CD4-positive, alpha-beta T cell (primary cell): ENCODE data around the gene GPR3. TPM values are rescaled to one million over a fixed set of nuclear protein-coding genes. Genes with fewer than 3 reads are reported as not detected.

Experiments
- ATAC-seq: fragments of 200-7000 bp; cut with Tn5 transposase; one replicate; pipeline ENCODE4 v1.10.0; 2022; ENCODE audit warnings: mild to moderate bottlenecking; ENCODE audit not compliant: poor library complexity
- CTCF ChIA-PET: fragments of 350-600 bp; sonication (Branson Sonifier 250); formaldehyde crosslinking; loops from one replicate; lab custom pipeline; 2021; ENCODE audit warnings: antibody characterized with exemption, inconsistent platforms; lab: Charles Lee
- POLR2A ChIA-PET: fragments of 350-600 bp; sonication (Branson Sonifier 250); formaldehyde crosslinking; loops from one replicate; lab custom pipeline; 2021; ENCODE audit warnings: antibody characterized with exemption, inconsistent platforms; lab: Charles Lee
- DNase-seq, 14 experiments: peaks; one replicate each; pipeline ENCODE4 v3.0.0-alpha.2; 2013 to 2020; ENCODE audit warnings: mixed read lengths in 2 of 14
- H3K27ac ChIP-seq, 2 donors: one replicate each; pipeline versions ENCODE4 v1.5.1 to v1.7.0; 2013; ENCODE audit warnings: low read length in 2 of 2, low read depth in 1 of 2, mild to moderate bottlenecking in 1 of 2
- H3K27me3 ChIP-seq, 2 experiments: 1 replicate in 1 of 2; 2 replicates in 1 of 2; pipeline versions ENCODE4 v1.6.1 to v1.7.0; 2013; ENCODE audit warnings: low read length in 2 of 2, control low read depth in 1 of 2, mild to moderate bottlenecking in 1 of 2, moderate library complexity in 1 of 2; ENCODE audit not compliant: insufficient read depth in 2 of 2, control insufficient read depth in 1 of 2
- H3K36me3 ChIP-seq: one replicate; pipeline ENCODE4 v1.6.1; 2013; ENCODE audit warnings: low read length, control low read depth; ENCODE audit not compliant: insufficient read depth
- H3K4me1 ChIP-seq: one replicate; pipeline ENCODE4 v1.6.1; 2013; ENCODE audit warnings: low read length, control low read depth; ENCODE audit not compliant: insufficient read depth
- H3K4me3 ChIP-seq: one replicate; pipeline ENCODE4 v1.5.1; 2013; ENCODE audit warnings: mild to moderate bottlenecking, low read length, moderate library complexity
- H3K9me3 ChIP-seq, 2 experiments: 1 replicate in 1 of 2; 2 replicates in 1 of 2; pipeline versions ENCODE4 v1.6.1 to v1.7.0; 2013; ENCODE audit warnings: low read length in 2 of 2, mild to moderate bottlenecking in 2 of 2, control low read depth in 1 of 2, moderate library complexity in 1 of 2; ENCODE audit not compliant: control insufficient read depth in 1 of 2, insufficient read depth in 1 of 2
- H3K27ac Mint-ChIP-seq: one replicate; pipeline ENCODE4 v1.8.0; 2020; ENCODE audit warnings: mixed read lengths
- H3K27me3 Mint-ChIP-seq: one replicate; pipeline ENCODE4 v1.8.0; 2021; ENCODE audit warnings: mixed read lengths
- H3K36me3 Mint-ChIP-seq: one replicate; pipeline ENCODE4 v1.8.0; 2021; ENCODE audit warnings: low read depth, mixed read lengths
- H3K4me1 Mint-ChIP-seq: one replicate; pipeline ENCODE4 v1.8.0; 2021; ENCODE audit warnings: low read depth, mixed read lengths
- H3K4me3 Mint-ChIP-seq: one replicate; pipeline ENCODE4 v1.8.0; 2020; ENCODE audit warnings: mild to moderate bottlenecking, mixed read lengths
- H3K9me3 Mint-ChIP-seq: one replicate; pipeline ENCODE4 v1.8.0; 2020; ENCODE audit warnings: mixed read lengths
- CTCF ChIP-seq: fragments of 200-600 bp; IDR thresholded peaks from one replicate; pipeline ENCODE4 v1.8.0; 2022; ENCODE audit warnings: antibody characterized with exemption, mild to moderate bottlenecking
- intact Hi-C, 2 experiments: fragments of 100-400 bp; cut with DNase I in 1 of 2; cut with micrococcal nuclease in 1 of 2; formaldehyde crosslinking; loops; one replicate each; pipeline versions ENCODE4 v1.15.1 to v1.9.0; 2023 to 2025; cut with DNase I, micrococcal nuclease
- total RNA-seq, 174 experiments: library from RNA in 2 of 174; stranded (reverse) in 2 of 174; gene quantifications; one replicate each; pipeline ENCODE4 v1.2.3 and lab custom pipeline; 2021 to 2026

The GPR3 gene
- total RNA-seq, 2 experiments from 2014 or later: 0.14 to 0.19 TPM

- DNase-seq (no peak), ATAC-seq (no peak)
- peak overlapping the region; percentile 80 to 84 for H3K27ac ChIP-seq
- peak overlapping the region; percentile 98 for H3K4me3 Mint-ChIP-seq
- peak overlapping the region; percentile 89 for H3K4me3 ChIP-seq
- peaks cover 48% of the 10 kb centered on the region for H3K36me3 Mint-ChIP-seq
- TF ChIP-seq CTCF: no peak
- CTCF ChIA-PET: interaction anchor here (1.2 to 3.7 kb wide), 3 partner anchors 11 to 22 kb away, joined by 3 to 30 read pairs (median 8); no protein-coding TSS in a partner anchor
- no peaks in the 10 kb centered on the region for H3K9me3 ChIP-seq
- peaks cover 32% of the 10 kb centered on the region for H3K36me3 ChIP-seq
- H3K4me1 Mint-ChIP-seq: peaks cover 68% of the 10 kb centered on the region
- no peaks in the 10 kb centered on the region for H3K27me3 ChIP-seq
- intact Hi-C loops: loop anchor here (2.0 to 10.0 kb wide), 4 partner anchors 13 to 1211 kb away; partner anchors contain the start of genes TMEM222 (in 2 of the 2) and TRNAU1AP (in 1 of the 2)
- H3K9me3 Mint-ChIP-seq: no peaks in the 10 kb centered on the region
- H3K27me3 Mint-ChIP-seq: no peaks in the 10 kb centered on the region
- POLR2A ChIA-PET: interaction anchor here (0.6 to 6.3 kb wide), 7 partner anchors 11 to 824 kb away, joined by 3 to 56 read pairs (median 4); partner anchors contain the start of genes TMEM222 and WASF2
- peaks cover 71% of the 10 kb centered on the region for H3K4me1 ChIP-seq
- peak overlapping the region; percentile 94 for H3K27ac Mint-ChIP-seq
Observed at GRCh38 chr1:27343639-27344025, 48.8 kb upstream of the GPR3 start.

- DNase-seq (no peak), ATAC-seq (no peak)
- intact Hi-C loops: loop anchor here in 1 of 2 experiments (10.0 kb wide), 1 partner anchor 1210 kb away; the partner anchor contains the start of gene TRNAU1AP
- H3K4me1 ChIP-seq: peaks cover 60% of the 10 kb centered on the region
- TF ChIP-seq CTCF: no peak
- H3K27me3 ChIP-seq: no peaks in the 10 kb centered on the region
- Mint-ChIP-seq H3K9me3 (no peaks in the 10 kb centered on the region), H3K4me1 (peaks cover 53% of the 10 kb centered on the region), H3K4me3 (peak overlapping the region; percentile 89), H3K36me3 (peaks cover 48% of the 10 kb centered on the region), H3K27ac (peak overlapping the region; percentile 73), H3K27me3 (no peaks in the 10 kb centered on the region)
- peaks cover 39% of the 10 kb centered on the region for H3K36me3 ChIP-seq
- no peak overlapping the region for H3K4me3 ChIP-seq
- ChIA-PET POLR2A (interaction anchor here (0.7 to 2.5 kb wide), 2 partner anchors 11 to 13 kb away, joined by 3 to 13 read pairs; no protein-coding TSS in a partner anchor), CTCF (interaction anchor here (0.7 to 2.6 kb wide), 4 partner anchors 12 to 513 kb away, joined by 3 to 8 read pairs (median 5); no protein-coding TSS in a partner anchor)
- H3K9me3 ChIP-seq: no peaks in the 10 kb centered on the region
- peak overlapping the region in 1 of 2 donors; percentile 13 for H3K27ac ChIP-seq
Observed at GRCh38 chr1:27345272-27345671, 47.1 kb upstream of the GPR3 start.

DNA sequence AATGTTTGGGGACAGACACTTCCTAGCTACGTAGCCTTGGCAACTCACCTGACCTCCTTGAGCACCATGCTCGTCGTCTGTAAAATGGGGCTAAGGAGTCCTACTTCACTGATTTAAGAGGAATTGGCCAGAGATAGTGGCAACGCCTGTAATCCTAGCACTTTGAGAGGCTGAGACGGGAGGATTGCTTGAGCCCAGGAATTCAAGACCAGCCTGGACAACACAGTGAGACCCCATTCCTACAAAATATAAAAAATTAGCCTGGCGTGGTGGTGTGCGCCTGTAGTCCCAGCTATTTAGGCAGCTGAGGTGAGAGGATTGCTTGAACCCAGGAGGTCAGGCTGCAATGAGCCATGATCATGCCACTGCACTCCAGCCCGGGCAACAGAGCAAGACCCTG lies 46.1 kb upstream of the GPR3 start:
- ChIA-PET POLR2A (interaction anchor here (2.5 kb wide), 1 partner anchor 10 kb away, joined by 13 read pairs; no protein-coding TSS in a partner anchor), CTCF (interaction anchor here (1.0 to 1.6 kb wide), 2 partner anchors 11 to 14 kb away, joined by 3 to 4 read pairs; no protein-coding TSS in a partner anchor)
- no peaks in the 10 kb centered on the region for H3K27me3 ChIP-seq
- H3K4me3 ChIP-seq: no peak overlapping the region
- no peaks in the 10 kb centered on the region for H3K9me3 ChIP-seq
- peaks cover 50% of the 10 kb centered on the region for H3K36me3 ChIP-seq
- H3K27me3 Mint-ChIP-seq: no peaks in the 10 kb centered on the region
- H3K4me1 ChIP-seq: peaks cover 49% of the 10 kb centered on the region
- ATAC-seq: no peak
- TF ChIP-seq CTCF: no peak
- peak overlapping the region; percentile 18 for H3K27ac Mint-ChIP-seq
- H3K27ac ChIP-seq: no peak overlapping the region
- H3K36me3 Mint-ChIP-seq: peaks cover 47% of the 10 kb centered on the region
- no peaks in the 10 kb centered on the region for H3K9me3 Mint-ChIP-seq
- DNase-seq: no peak
- H3K4me1 Mint-ChIP-seq: peaks cover 43% of the 10 kb centered on the region
- H3K4me3 Mint-ChIP-seq: peak overlapping the region; percentile 43
- intact Hi-C loops: loop anchor here in 1 of 2 experiments (10.0 kb wide), 1 partner anchor 1208 kb away; the partner anchor contains the start of gene TRNAU1AP
